Renal cortex interstitium (tissue), 11 donors: Measurements from ENCODE around the gene BORCS5. TPM values are rescaled to one million over a fixed set of nuclear protein-coding genes. Genes with fewer than 3 reads are reported as not detected.

Experiments
- DNase-seq, 11 donors: peaks; one replicate each; pipeline ENCODE4 v3.0.0-alpha.2; 2013; ENCODE audit warnings: low read depth in 9 of 11, low spot score in 4 of 11; ENCODE audit errors: extremely low read depth in 1 of 11
- polyA plus RNA-seq, 3 donors: library from polyadenylated mRNA; unstranded; fragments of 120-200 nt; gene quantifications; one replicate each; pipeline ENCODE4 v1.2.1, GENCODE V29; 2013; ENCODE audit not compliant: insufficient read length in 3 of 3

Gene BORCS5
- polyA plus RNA-seq, 3 donors, result 8.6 to 10.3 (median 9.2) TPM

GRCh38 chr12:12445165-12445881 is 88.4 kb downstream of the BORCS5 start:
- DNase-seq, result no peak

GRCh38 chr12:12445882-12446181 is 89.0 kb downstream of the BORCS5 start:
- no peak for DNase-seq

GRCh38 chr12:12446786-12447185 is 89.9 kb downstream of the BORCS5 start:
- DNase-seq, result no peak

GRCh38 chr12:12447236-12447635 is 90.4 kb downstream of the BORCS5 start:
- DNase-seq, result no peak

GRCh38 chr12:12447837-12448236 is 91.0 kb downstream of the BORCS5 start:
- DNase-seq, result no peak

GRCh38 chr12:12449533-12450025 is 92.7 kb downstream of the BORCS5 start:
- DNase-seq, result no peak

- no peak for DNase-seq
These were observed 93.2 kb downstream of the BORCS5 start for GRCh38 chr12:12450043-12450471.

GRCh38 chr12:12451098-12451497 is 94.2 kb downstream of the BORCS5 start:
- no peak for DNase-seq

GRCh38 chr12:12452326-12452902 is 95.5 kb downstream of the BORCS5 start:
- no peak for DNase-seq

GRCh38 chr12:12453635-12454034 is 96.8 kb downstream of the BORCS5 start:
- DNase-seq, result no peak

GRCh38 chr12:12454315-12454714 is 97.4 kb downstream of the BORCS5 start:
- no peak for DNase-seq

GRCh38 chr12:12456637-12457036 is 99.8 kb downstream of the BORCS5 start:
- DNase-seq, result no peak

GRCh38 chr12:12460935-12461922 is 104.4 kb downstream of the BORCS5 start:
- DNase-seq, result no peak

GRCh38 chr12:12461923-12462315 is 105.0 kb downstream of the BORCS5 start:
- no peak for DNase-seq

GRCh38 chr12:12465522-12465921 is 108.6 kb downstream of the BORCS5 start:
- no peak for DNase-seq

- no peak for DNase-seq
These were observed 109.3 kb downstream of the BORCS5 start for GRCh38 chr12:12466157-12466556.

GRCh38 chr12:12467264-12467663 is 110.4 kb downstream of the BORCS5 start:
- no peak for DNase-seq

- DNase-seq, result no peak
These were observed 110.9 kb downstream of the BORCS5 start for GRCh38 chr12:12467688-12468261.

GRCh38 chr12:12468575-12468974 is 111.7 kb downstream of the BORCS5 start:
- DNase-seq, result no peak
